Nephron (organoid): ENCODE measurements around the gene JMJD1C.

ENCODE experiments used
- H3K27ac Mint-ChIP-seq, 3 experiments: 2 replicates each; pipeline ENCODE4 v1.8.0; 2020; ENCODE audit warnings: mixed read lengths in 3 of 3, mild to moderate bottlenecking in 2 of 3, moderate library complexity in 1 of 3
- H3K27me3 Mint-ChIP-seq: 2 replicates; pipeline ENCODE4 v1.8.0; 2021; ENCODE audit warnings: low read depth, mild to moderate bottlenecking, moderate library complexity, mixed read lengths
- H3K36me3 Mint-ChIP-seq: 2 replicates; pipeline ENCODE4 v1.8.0; 2020; ENCODE audit warnings: low read depth, mixed read lengths
- H3K4me1 Mint-ChIP-seq: 2 replicates; pipeline ENCODE4 v1.8.0; 2020; ENCODE audit warnings: mixed read lengths
- H3K4me3 Mint-ChIP-seq, 3 experiments: 2 replicates each; pipeline ENCODE4 v1.8.0; 2020; ENCODE audit warnings: mild to moderate bottlenecking in 3 of 3, mixed read lengths in 3 of 3, moderate library complexity in 2 of 3
- H3K9me3 Mint-ChIP-seq: 2 replicates; pipeline ENCODE4 v1.8.0; 2020; ENCODE audit warnings: mixed read lengths
- TF ChIP-seq, protein P1 (sequence below), 3 experiments: fragments of 200-600 bp; sonication (generic); IDR thresholded peaks; one replicate each; pipeline ENCODE4 v1.5.0; 2021; ENCODE audit warnings: antibody characterized with exemption in 3 of 3; ENCODE audit not compliant: unreplicated experiment in 3 of 3

JMJD1C gene

DNA sequence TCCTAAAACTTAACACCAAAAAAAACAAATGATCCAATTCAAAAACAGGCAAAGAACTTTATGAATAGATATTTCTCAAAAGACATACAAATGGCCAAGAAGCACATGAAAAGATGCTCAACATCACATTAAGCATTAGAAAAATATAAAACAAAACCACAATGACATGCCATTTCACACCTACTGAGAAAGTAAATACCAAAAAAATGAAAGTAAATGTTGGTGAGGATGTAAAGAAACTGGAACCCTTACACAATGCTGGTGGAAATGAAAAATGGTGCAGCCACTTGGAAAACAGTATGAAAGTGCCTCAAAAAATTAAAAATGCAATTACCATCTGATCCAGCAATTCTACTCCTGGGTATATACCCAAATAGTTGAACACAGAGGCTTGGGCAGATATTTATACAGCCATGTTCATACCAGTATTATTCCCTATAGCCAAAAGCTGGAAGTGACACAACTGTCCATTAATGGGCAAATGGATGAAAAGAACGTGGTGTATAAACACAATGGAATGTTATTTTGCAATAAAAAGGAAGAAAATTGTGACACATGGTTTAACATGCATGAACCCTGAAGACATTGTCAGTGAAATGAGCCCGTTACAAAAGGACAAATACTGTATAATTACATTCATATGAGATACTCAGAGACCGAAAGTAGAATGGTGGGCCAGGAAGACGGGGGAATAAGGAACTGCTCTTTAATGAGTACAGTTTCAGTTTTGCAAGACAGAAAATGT lies 89.0 kb downstream of the JMJD1C start:
- no peaks in the 10 kb centered on the region for H3K27me3 Mint-ChIP-seq
- peaks cover 33% of the 10 kb centered on the region for H3K36me3 Mint-ChIP-seq
- no peaks in the 10 kb centered on the region for H3K9me3 Mint-ChIP-seq
- no peaks in the 10 kb centered on the region for H3K4me1 Mint-ChIP-seq
- no peak overlapping the region for H3K27ac Mint-ChIP-seq
- no peak overlapping the region for H3K4me3 Mint-ChIP-seq
- TF ChIP-seq, protein P1, sequence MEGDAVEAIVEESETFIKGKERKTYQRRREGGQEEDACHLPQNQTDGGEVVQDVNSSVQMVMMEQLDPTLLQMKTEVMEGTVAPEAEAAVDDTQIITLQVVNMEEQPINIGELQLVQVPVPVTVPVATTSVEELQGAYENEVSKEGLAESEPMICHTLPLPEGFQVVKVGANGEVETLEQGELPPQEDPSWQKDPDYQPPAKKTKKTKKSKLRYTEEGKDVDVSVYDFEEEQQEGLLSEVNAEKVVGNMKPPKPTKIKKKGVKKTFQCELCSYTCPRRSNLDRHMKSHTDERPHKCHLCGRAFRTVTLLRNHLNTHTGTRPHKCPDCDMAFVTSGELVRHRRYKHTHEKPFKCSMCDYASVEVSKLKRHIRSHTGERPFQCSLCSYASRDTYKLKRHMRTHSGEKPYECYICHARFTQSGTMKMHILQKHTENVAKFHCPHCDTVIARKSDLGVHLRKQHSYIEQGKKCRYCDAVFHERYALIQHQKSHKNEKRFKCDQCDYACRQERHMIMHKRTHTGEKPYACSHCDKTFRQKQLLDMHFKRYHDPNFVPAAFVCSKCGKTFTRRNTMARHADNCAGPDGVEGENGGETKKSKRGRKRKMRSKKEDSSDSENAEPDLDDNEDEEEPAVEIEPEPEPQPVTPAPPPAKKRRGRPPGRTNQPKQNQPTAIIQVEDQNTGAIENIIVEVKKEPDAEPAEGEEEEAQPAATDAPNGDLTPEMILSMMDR (IDR thresholded peaks at IDR 0.05; ENCODE audit: unreplicated experiment in 3 of 3), result no peak

DNA sequence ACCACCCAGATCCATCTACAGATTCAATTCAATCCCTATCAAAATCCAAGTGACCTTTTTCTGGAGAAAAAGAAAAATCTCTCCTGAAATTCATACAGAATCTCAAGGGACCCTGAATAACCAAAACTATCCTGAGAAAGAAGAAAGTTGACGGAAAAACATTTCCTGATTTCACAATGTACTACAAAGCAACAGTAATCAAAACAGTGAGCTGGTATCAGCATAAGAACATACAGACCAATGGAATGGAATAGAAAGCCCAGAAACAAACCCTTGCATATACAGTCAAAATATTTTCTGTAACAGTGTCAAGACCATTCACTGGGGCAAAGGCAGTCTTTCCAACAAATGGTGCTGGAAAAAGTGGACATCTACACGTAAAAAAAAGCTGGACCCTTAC lies 89.9 kb downstream of the JMJD1C start:
- Mint-ChIP-seq H3K27me3 (no peaks in the 10 kb centered on the region), H3K36me3 (peaks cover 29% of the 10 kb centered on the region), H3K4me3 (no peak overlapping the region), H3K4me1 (no peaks in the 10 kb centered on the region), H3K27ac (no peak overlapping the region), H3K9me3 (no peaks in the 10 kb centered on the region)
- TF ChIP-seq, protein P1 (IDR thresholded peaks at IDR 0.05; ENCODE audit: unreplicated experiment in 3 of 3), result no peak

DNA sequence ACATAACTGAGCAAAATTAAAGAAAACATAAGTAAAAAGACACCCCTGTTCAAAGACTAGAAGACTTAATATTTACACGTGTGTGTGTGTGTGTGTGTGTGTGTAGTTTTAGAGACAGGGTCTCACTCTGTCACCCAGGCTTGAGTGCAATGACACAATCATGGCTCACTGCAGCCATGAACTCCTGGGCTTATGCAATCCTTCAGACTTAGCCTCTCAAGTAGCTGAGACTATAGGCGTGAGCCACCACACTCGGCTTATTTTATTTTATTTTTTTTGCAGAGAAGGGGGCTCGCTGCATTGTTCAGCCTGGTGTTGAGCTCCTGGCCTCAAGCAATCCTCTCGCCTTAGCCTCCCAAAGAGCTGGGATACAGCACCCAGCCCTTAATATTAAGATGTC lies 90.3 kb downstream of the JMJD1C start:
- Mint-ChIP-seq H3K9me3 (no peaks in the 10 kb centered on the region), H3K27ac (no peak overlapping the region), H3K4me1 (no peaks in the 10 kb centered on the region), H3K27me3 (no peaks in the 10 kb centered on the region), H3K4me3 (no peak overlapping the region), H3K36me3 (peaks cover 25% of the 10 kb centered on the region)
- TF ChIP-seq, protein P1 (IDR thresholded peaks at IDR 0.05; ENCODE audit: unreplicated experiment in 3 of 3), result no peak

DNA sequence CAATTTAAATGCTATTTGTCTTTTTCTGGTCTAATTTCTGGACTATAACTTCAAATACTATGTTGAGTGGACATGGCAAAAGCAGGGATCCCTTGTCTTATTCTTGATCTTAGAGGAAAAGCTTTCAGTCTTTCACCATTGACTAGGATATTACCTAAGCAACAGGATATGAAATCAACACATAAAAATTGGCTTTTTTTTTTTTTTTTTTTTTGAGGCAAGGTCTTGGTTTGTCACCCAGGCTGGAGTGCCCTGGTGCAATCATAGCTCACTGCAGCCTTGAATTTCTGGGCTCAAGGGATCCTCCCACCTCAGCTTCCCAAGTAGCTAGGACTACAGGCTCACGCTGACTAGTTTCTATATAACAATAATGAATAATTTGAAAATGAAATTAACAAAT lies 90.8 kb downstream of the JMJD1C start:
- Mint-ChIP-seq H3K36me3 (peaks cover 20% of the 10 kb centered on the region), H3K4me1 (no peaks in the 10 kb centered on the region)

DNA sequence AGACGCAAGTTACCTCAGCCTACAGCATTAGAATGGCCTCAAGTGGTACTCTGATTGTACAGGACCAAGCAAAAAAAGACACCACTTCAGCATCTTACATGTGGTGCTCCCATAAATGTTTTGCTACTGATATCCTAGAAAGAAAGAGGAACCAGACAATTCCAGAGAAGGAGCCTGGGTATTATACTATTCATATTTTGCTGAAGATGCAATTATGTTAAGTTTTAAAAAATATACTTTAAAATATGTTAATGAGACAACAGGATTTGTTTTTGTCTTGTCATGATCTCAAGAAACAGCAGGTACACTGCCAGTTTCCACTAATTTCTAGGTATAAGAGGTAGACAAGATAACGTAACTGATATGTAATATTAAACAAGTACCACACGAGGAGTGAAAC lies 92.6 kb downstream of the JMJD1C start:
- no peak overlapping the region for H3K4me3 Mint-ChIP-seq
- no peaks in the 10 kb centered on the region for H3K9me3 Mint-ChIP-seq
- TF ChIP-seq, protein P1 (IDR thresholded peaks at IDR 0.05; ENCODE audit: unreplicated experiment in 3 of 3), result no peak
- no peaks in the 10 kb centered on the region for H3K27me3 Mint-ChIP-seq
- no peaks in the 10 kb centered on the region for H3K4me1 Mint-ChIP-seq
- H3K27ac Mint-ChIP-seq, result no peak overlapping the region
- H3K36me3 Mint-ChIP-seq, result peaks cover 16% of the 10 kb centered on the region

More for the DNA sequence above, 90.8 kb downstream of the JMJD1C start:
- Mint-ChIP-seq H3K27ac (no peak overlapping the region), H3K27me3 (no peaks in the 10 kb centered on the region), H3K9me3 (no peaks in the 10 kb centered on the region), H3K4me3 (no peak overlapping the region)
- TF ChIP-seq, protein P1 (IDR thresholded peaks at IDR 0.05; ENCODE audit: unreplicated experiment in 3 of 3), result no peak

DNA sequence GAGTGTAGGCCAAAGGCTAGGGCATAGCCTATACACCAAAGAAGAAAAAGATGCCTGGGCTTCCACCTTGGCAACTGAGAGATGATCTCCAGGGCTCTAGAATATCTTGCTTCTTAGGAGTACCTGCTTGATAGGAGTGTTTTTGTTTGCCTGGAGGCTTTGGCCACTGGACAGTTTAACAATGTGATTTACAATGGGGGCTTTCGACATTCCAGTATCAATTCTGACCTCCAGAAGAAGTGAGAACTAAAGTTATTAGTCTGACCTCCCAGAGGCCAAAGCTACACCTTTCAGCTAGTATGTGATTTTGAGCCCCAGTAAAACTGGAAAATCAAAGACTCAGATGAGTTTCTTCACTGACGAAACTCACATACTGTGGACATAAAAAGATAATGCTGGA lies 96.1 kb downstream of the JMJD1C start:
- no peak overlapping the region for H3K4me3 Mint-ChIP-seq
- H3K4me1 Mint-ChIP-seq, result no peaks in the 10 kb centered on the region
- H3K36me3 Mint-ChIP-seq, result peaks cover 3% of the 10 kb centered on the region
- TF ChIP-seq, protein P1 (IDR thresholded peaks at IDR 0.05; ENCODE audit: unreplicated experiment in 3 of 3), result no peak
- H3K27ac Mint-ChIP-seq, result no peak overlapping the region
- H3K27me3 Mint-ChIP-seq, result no peaks in the 10 kb centered on the region
- no peaks in the 10 kb centered on the region for H3K9me3 Mint-ChIP-seq
